Prostate gland (tissue), 2 donors: ENCODE measurements around the gene RBM39. TPM values are rescaled to one million over a fixed set of nuclear protein-coding genes. Genes with fewer than 3 reads are reported as not detected.
"Not testable (repeated sequence)": the region's sequence is repeated elsewhere in the genome, so short reads cannot be mapped to it uniquely, and the experiment has no call there.

Source experiments
- DNase-seq: peaks from one replicate; pipeline ENCODE4 v3.0.0-alpha.2; 2019; ENCODE audit warnings: low spot score
- H3K27ac ChIP-seq, 2 donors: fragments of 200-600 bp; sonication (generic); 2 replicates each; pipeline ENCODE4 v1.5.1; 2017 to 2019
- H3K27me3 ChIP-seq: fragments of 200-600 bp; sonication (generic); replicated peaks from 2 replicates; pipeline ENCODE4 v1.5.1; 2019; ENCODE audit not compliant: insufficient read depth
- H3K36me3 ChIP-seq, 2 donors: fragments of 200-600 bp; sonication (generic); 1 replicate in 1 of 2; 2 replicates in 1 of 2; pipeline versions ENCODE4 v1.5.1 to v1.8.1; 2017 to 2019
- H3K4me1 ChIP-seq: fragments of 200-600 bp; sonication (generic); replicated peaks from 2 replicates; pipeline ENCODE4 v1.5.1; 2019
- H3K4me3 ChIP-seq, 2 donors: fragments of 200-600 bp; sonication (generic); 2 replicates each; pipeline ENCODE4 v1.5.1; 2017 to 2019
- H3K9me3 ChIP-seq: fragments of 200-600 bp; sonication (generic); 2 replicates; pipeline ENCODE4 v1.5.1; 2017
- CTCF ChIP-seq, 4 experiments: fragments of 200-600 bp in 2 of 4; fragments of 450-650 bp in 2 of 4; sonication (generic) in 2 of 4; IDR thresholded peaks; 1 replicate in 3 of 4; 2 replicates in 1 of 4; pipeline ENCODE4 v1.5.1; 2016 to 2019; ENCODE audit warnings: antibody characterized with exemption in 4 of 4, mild to moderate bottlenecking in 2 of 4, moderate library complexity in 2 of 4
- POLR2A ChIP-seq: fragments of 450-650 bp; IDR thresholded peaks from one replicate; pipeline ENCODE4 v1.6.1; 2016; ENCODE audit warnings: antibody characterized with exemption, mild to moderate bottlenecking
- POLR2AphosphoS5 ChIP-seq: sonication (generic); formaldehyde crosslinking; IDR thresholded peaks from one replicate; pipeline ENCODE4 v1.6.1; 2017; ENCODE audit warnings: antibody characterized with exemption
- WGBS: methylation state at CpG from one replicate; pipeline ENCODE4 v1.1.5; 2018; 5-methylcytosine and 5-hydroxymethylcytosine counted together
- intact Hi-C: fragments of 100-400 bp; cut with DNase I; formaldehyde crosslinking; loops from one replicate; pipeline ENCODE4 v1.14.2; 2022
- total RNA-seq, 2 donors: library from RNA; depleted of rRNA; stranded (reverse); fragments of >200 nt; gene quantifications; one replicate each; pipeline ENCODE4 v1.1.0, GENCODE V29; 2016

Gene RBM39
- total RNA-seq, 2 donors from 2014 or later: 228 to 235 TPM

DNA sequence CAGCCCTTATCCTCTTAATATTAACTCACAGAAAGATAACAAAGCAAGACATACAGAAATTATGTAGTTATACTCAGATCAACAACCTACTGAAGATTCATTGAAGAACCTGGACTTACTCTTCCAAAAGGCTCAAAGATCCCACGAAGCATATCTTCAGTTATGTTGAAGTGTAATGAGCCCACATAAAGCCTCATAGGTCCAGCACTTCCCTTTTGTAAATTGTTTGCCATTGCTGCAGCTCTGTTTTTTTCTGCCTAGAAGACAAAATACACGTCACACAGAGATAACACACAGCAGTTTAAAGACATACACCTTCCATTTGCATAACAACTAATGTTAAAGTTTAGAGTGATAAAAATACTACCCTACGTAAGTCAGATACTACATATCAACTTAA lies 20.4 kb downstream of the RBM39 start:
- Histone ChIP-seq H3K4me3 (no peak overlapping the region), H3K27me3 (no peaks in the 10 kb centered on the region), H3K27ac (no peak overlapping the region), H3K9me3 (no peaks in the 10 kb centered on the region), H3K4me1 (no peaks in the 10 kb centered on the region), H3K36me3 (peaks cover 22 to 51% of the 10 kb centered on the region in 2 donors)
- WGBS: 82% methylated on average over 3 of the region's 3 CpGs
- intact Hi-C loops: no loop called here
- DNase-seq: no peak
- no peak for TF ChIP-seq POLR2A
- TF ChIP-seq CTCF (IDR thresholded peaks at IDR 0.05): no peak
- TF ChIP-seq POLR2AphosphoS5: no peak

DNA sequence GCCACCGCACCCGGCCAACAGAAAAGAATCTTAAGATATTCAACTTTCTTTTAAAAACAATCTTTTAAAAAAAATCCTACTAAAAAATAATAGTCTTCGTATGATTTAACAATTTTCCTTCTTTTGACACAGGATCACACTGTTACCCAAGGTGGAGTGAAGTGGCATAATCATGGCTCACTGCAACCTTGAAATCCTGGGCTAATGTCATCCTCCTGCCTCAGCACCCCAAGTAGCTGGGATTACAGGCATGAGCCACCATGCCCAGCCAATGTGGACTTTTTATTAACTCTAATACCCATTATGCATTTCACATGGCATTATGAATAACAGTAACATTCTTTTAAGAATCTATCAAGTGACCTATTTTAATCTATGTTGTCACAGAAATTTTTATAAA lies 20.8 kb downstream of the RBM39 start:
- Histone ChIP-seq H3K4me1 (no peaks in the 10 kb centered on the region), H3K27ac (no peak overlapping the region), H3K27me3 (no peaks in the 10 kb centered on the region), H3K9me3 (no peaks in the 10 kb centered on the region), H3K4me3 (no peak overlapping the region), H3K36me3 (peaks cover 22 to 50% of the 10 kb centered on the region in 2 donors)
- WGBS: 96% methylated on average over 3 of the region's 3 CpGs
- DNase-seq: no peak
- intact Hi-C loops: no loop called here
- TF ChIP-seq CTCF (IDR thresholded peaks at IDR 0.05): no peak
- TF ChIP-seq POLR2AphosphoS5: no peak
- TF ChIP-seq POLR2A: no peak

DNA sequence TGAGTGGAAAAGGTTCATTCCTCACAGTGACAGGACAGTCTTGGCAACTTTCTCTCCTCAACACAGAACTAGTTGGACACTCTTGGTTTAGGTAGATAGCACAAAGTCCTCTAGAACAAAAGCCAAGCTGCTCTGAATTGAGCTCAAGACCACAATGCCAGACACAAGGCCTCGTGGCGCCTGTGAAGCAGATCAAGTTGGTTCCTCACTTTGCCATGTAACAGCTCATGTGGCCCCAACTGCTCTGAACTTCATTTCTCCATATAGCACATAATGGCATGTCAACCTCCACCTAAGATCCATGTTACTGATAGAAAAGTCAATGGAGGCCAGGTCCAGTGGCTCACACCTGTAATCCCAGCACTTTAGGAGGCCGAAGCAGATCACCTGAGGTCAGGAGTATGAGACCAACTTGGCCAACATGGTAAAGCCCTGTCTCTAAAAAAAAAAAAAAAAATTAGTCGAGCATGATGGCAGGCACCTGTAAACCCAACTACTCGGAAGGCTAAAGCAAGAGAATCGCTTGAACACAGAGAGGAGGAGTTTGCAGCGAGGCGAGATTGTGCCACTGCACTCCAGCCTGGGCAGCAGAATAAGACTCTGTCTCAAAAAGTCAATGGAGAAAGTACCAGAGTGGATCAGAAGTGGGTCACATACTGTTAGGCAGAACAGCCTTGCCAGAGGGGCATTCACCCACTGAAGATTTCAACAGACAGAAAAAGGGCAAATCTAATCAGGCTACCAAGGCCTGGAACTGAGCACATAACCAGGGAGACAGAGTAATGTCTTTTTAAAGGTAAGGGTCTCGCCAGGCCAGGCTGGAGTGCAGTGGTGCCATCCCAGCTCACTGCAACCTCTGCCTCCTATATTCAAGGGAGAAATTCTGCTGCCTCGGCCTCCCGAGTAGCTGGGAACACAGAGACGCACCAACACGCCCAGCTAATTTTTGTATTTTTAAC lies 21.6 kb downstream of the RBM39 start:
- DNase-seq: no peak
- no peaks in the 10 kb centered on the region for H3K4me1 ChIP-seq
- H3K4me3 ChIP-seq: no peak overlapping the region
- no peak overlapping the region for H3K27ac ChIP-seq
- H3K27me3 ChIP-seq: no peaks in the 10 kb centered on the region
- WGBS: 91% methylated on average over 13 of the region's 13 CpGs
- H3K36me3 ChIP-seq: peaks cover 28 to 52% of the 10 kb centered on the region in 2 donors
- intact Hi-C loops: no loop called here
- no peak for TF ChIP-seq POLR2AphosphoS5
- H3K9me3 ChIP-seq: no peaks in the 10 kb centered on the region

GRCh38 chr20:35719717-35720116 lies 22.3 kb downstream of the RBM39 start:
- no peak for DNase-seq
- Histone ChIP-seq H3K36me3 (peaks cover 23 to 51% of the 10 kb centered on the region in 2 donors), H3K27me3 (no peaks in the 10 kb centered on the region), H3K27ac (no peak overlapping the region), H3K9me3 (no peaks in the 10 kb centered on the region), H3K4me1 (no peaks in the 10 kb centered on the region), H3K4me3 (no peak overlapping the region)
- intact Hi-C loops: no loop called here
- TF ChIP-seq CTCF (IDR thresholded peaks at IDR 0.05) (no peak), POLR2AphosphoS5 (no peak), POLR2A (no peak)
- WGBS: 84% methylated on average over 8 of the region's 8 CpGs

DNA sequence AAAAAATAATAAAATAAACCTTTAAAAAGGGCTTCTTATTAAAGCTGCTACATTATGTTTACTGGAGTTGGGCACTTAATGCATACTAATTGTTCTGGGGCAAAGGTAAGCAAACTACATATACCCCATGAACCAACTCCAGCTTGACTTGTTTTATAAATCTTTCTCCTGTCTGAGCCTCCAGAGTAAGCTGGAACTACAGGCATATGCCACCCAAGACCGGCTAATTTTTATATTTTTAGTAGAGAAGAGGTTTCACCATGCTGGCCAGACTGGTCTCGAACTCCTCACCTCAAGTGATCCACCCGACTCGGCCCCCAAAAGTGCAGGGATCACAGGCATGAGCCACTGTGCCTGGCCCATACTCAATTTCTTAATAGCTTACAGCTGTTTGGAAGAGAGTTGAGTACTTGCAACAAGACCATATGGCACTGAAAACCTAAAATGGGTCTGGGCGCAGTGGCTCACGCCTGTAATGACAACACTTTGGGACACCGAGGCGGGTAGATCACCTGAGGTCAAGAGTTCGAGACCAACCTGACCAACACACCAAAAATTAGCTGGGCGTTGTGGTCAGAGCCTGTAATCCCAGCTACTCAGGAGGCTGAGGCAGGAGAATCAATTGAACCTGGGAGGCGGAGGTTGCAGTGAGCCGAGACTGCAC lies 23.0 kb downstream of the RBM39 start:
- Histone ChIP-seq H3K27ac (no peak overlapping the region), H3K9me3 (no peaks in the 10 kb centered on the region), H3K4me1 (no peaks in the 10 kb centered on the region), H3K27me3 (no peaks in the 10 kb centered on the region), H3K36me3 (peaks cover 23 to 45% of the 10 kb centered on the region in 2 donors), H3K4me3 (no peak overlapping the region)
- TF ChIP-seq POLR2AphosphoS5: no peak
- no peak for TF ChIP-seq POLR2A
- TF ChIP-seq CTCF (IDR thresholded peaks at IDR 0.05): no peak
- intact Hi-C loops: no loop called here
- DNase-seq: no peak
- WGBS: 92% methylated on average over 12 of the region's 12 CpGs

DNA sequence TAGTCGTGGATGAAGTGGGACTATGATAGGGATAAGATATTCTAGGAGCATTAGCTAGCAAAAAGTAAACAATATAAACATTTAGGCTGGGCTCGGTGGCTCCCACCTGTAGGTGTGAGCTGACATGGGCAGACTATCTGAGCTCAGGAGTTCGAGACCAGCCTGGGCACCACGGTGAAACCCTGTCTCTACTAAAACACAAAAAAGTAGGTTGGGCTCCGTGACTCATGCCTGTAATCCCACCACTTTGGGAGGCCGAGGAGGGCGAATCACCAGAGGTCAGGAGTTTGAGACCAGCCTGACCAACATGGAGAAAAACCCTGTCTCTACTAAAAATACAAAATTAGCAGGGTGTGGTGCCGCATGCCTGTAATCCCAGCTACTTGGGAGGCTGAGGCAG lies 23.7 kb downstream of the RBM39 start:
- H3K4me1 ChIP-seq, H3K9me3 ChIP-seq, intact Hi-C loops, H3K27ac ChIP-seq, H3K4me3 ChIP-seq, H3K27me3 ChIP-seq, DNase-seq: not testable (repeated sequence)
- H3K36me3 ChIP-seq: peaks cover 15 to 37% of the 10 kb centered on the region in 2 donors
- WGBS: 95% methylated on average over 8 of the region's 8 CpGs
